Measurements from ENCODE around the gene XPR1.

Gene XPR1

DNA sequence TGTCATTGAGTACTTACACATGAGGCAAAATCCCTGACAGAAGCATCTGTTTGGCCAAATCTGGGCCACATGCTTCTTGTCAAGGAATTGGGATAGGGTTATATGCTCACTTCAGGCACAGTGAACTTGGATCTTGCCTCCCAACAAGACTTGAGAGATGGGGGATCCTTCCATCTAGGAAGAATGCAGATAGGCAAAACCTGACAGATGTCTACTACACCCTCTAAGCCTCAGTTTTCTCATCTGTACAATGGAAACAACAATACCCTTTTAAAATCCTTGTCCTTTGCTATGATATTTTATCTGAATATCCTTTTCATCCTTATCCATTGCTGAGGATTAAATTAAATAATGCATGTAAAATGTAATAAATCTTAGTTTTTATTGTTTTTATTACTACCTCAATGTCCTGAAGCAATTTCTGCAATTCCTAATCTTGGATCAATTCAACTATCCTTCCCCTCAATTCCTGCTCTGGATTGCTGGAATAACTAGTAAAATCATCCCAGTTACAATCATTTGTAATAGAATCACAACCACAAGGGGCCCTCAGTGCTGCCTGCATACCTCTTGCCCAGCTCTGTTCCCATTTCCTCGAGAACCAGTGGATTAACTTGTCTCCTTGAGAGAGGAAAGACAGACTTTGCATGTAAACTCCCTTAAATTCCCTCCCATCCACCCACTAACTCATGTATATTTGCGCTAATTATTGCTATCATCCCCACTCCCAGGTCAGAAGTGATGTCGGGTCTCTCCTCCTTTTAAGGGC, 8.1 kb upstream of the XPR1 start:
- TF ChIP-seq, protein P1, sequence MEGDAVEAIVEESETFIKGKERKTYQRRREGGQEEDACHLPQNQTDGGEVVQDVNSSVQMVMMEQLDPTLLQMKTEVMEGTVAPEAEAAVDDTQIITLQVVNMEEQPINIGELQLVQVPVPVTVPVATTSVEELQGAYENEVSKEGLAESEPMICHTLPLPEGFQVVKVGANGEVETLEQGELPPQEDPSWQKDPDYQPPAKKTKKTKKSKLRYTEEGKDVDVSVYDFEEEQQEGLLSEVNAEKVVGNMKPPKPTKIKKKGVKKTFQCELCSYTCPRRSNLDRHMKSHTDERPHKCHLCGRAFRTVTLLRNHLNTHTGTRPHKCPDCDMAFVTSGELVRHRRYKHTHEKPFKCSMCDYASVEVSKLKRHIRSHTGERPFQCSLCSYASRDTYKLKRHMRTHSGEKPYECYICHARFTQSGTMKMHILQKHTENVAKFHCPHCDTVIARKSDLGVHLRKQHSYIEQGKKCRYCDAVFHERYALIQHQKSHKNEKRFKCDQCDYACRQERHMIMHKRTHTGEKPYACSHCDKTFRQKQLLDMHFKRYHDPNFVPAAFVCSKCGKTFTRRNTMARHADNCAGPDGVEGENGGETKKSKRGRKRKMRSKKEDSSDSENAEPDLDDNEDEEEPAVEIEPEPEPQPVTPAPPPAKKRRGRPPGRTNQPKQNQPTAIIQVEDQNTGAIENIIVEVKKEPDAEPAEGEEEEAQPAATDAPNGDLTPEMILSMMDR (IDR thresholded peaks at IDR 0.05; ENCODE audit: low read length, missing control alignments): peak; percentile 58
- peak; percentile 59 for DNase-seq (ENCODE audit: low read depth)
- no peak overlapping the region for H3K4me3 ChIP-seq (replicated peaks; ENCODE audit: low read depth, low read length)

DNA sequence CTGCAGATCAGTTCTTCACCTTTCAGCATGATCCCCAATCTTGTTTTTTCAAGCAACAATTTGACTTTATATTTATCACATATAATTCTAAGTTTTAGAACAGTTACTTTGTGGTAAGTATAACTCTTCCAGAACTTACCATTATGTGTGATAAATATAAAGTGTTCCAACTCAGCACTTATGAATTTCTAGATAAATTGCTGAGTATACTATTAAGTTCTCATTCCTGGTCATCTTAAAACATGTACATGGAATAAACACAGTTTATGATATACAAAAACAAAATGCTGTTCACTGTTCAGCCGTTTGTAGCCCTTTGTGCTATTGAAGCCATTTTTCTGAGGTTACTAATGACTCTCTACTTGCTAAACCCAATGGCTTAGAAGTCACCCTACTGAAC, 5.1 kb upstream of the XPR1 start:
- TF ChIP-seq, protein P1 (IDR thresholded peaks at IDR 0.05; ENCODE audit: low read length, missing control alignments): no peak

GRCh38 chr1:180627411-180627810, 4.4 kb upstream of the XPR1 start:
- TF ChIP-seq, protein P1 (IDR thresholded peaks at IDR 0.05; ENCODE audit: low read length, missing control alignments): no peak
- DNase-seq (ENCODE audit: low read depth): no peak
- H3K4me3 ChIP-seq (replicated peaks; ENCODE audit: low read depth, low read length): no peak overlapping the region

More for the DNA sequence above, 5.1 kb upstream of the XPR1 start:
- DNase-seq (ENCODE audit: low read depth): no peak
- H3K4me3 ChIP-seq (replicated peaks; ENCODE audit: low read depth, low read length): no peak overlapping the region

- no peak for DNase-seq (ENCODE audit: low read depth)
- TF ChIP-seq, protein P1 (IDR thresholded peaks at IDR 0.05; ENCODE audit: low read length, missing control alignments): no peak
- H3K4me3 ChIP-seq (replicated peaks; ENCODE audit: low read depth, low read length): no peak overlapping the region
Observed at GRCh38 chr1:180628646-180629045, 3.2 kb upstream of the XPR1 start.

- TF ChIP-seq, protein P1 (IDR thresholded peaks at IDR 0.05; ENCODE audit: low read length, missing control alignments): no peak
- DNase-seq (ENCODE audit: low read depth): no peak
- H3K4me3 ChIP-seq (replicated peaks; ENCODE audit: low read depth, low read length): no peak overlapping the region
Observed at GRCh38 chr1:180630408-180631193, 1.2 kb upstream of the XPR1 start.

- no peak overlapping the region for H3K4me3 ChIP-seq (replicated peaks; ENCODE audit: low read depth, low read length)
- TF ChIP-seq, protein P1 (IDR thresholded peaks at IDR 0.05; ENCODE audit: low read length, missing control alignments): no peak
- no peak for DNase-seq (ENCODE audit: low read depth)
Observed at GRCh38 chr1:180631194-180631765, 542 bp upstream of the XPR1 start.

All from fibroblast of pulmonary artery (primary cell).